CD4-positive, alpha-beta T cell treated with Interferon alpha-2 for 1 hour (primary cell): ENCODE measurements around the gene SEC24B.
"Not testable (repeated sequence)": the region's sequence is repeated elsewhere in the genome, so short reads cannot be mapped to it uniquely, and the experiment has no call there.

Experiments used
- DNase-seq, 2 donors: peaks; one replicate each; pipeline ENCODE4 v3.0.0-alpha.2; 2020 to 2022

SEC24B gene

GRCh38 chr4:109434007-109434971 lies 674 bp downstream of the SEC24B start:
- peak in 1 of 2 donors; percentile 12 for DNase-seq

- no peak for DNase-seq
Measured at GRCh38 chr4:109435635-109436034, 2.0 kb downstream of the SEC24B start.

GRCh38 chr4:109436504-109436903 lies 2.9 kb downstream of the SEC24B start:
- no peak for DNase-seq

GRCh38 chr4:109440948-109441347 lies 7.3 kb downstream of the SEC24B start:
- DNase-seq = no peak

GRCh38 chr4:109441862-109442458 lies 8.3 kb downstream of the SEC24B start:
- no peak for DNase-seq

GRCh38 chr4:109444182-109444844 lies 10.7 kb downstream of the SEC24B start:
- no peak for DNase-seq

- DNase-seq = no peak
Measured at GRCh38 chr4:109447278-109447677, 13.7 kb downstream of the SEC24B start.

- DNase-seq = no peak
Measured at GRCh38 chr4:109451544-109452273, 18.1 kb downstream of the SEC24B start.

GRCh38 chr4:109453110-109453509 lies 19.5 kb downstream of the SEC24B start:
- DNase-seq = not testable (repeated sequence)

- no peak for DNase-seq
Measured at GRCh38 chr4:109462297-109462696, 28.7 kb downstream of the SEC24B start.

- no peak for DNase-seq
Measured at GRCh38 chr4:109462802-109463201, 29.2 kb downstream of the SEC24B start.

- DNase-seq = no peak
Measured at GRCh38 chr4:109465069-109465468, 31.5 kb downstream of the SEC24B start.

- DNase-seq = no peak
Measured at GRCh38 chr4:109469915-109470314, 36.3 kb downstream of the SEC24B start.

- no peak for DNase-seq
Measured at GRCh38 chr4:109472343-109472761, 38.7 kb downstream of the SEC24B start.

- no peak for DNase-seq
Measured at GRCh38 chr4:109473824-109474223, 40.2 kb downstream of the SEC24B start.

GRCh38 chr4:109486007-109486406 lies 52.4 kb downstream of the SEC24B start:
- no peak for DNase-seq

- no peak for DNase-seq
Measured at GRCh38 chr4:109494563-109494962, 60.9 kb downstream of the SEC24B start.

- no peak for DNase-seq
Measured at GRCh38 chr4:109495514-109495913, 61.9 kb downstream of the SEC24B start.

GRCh38 chr4:109496875-109497274 lies 63.3 kb downstream of the SEC24B start:
- DNase-seq = no peak

GRCh38 chr4:109497511-109497910 lies 63.9 kb downstream of the SEC24B start:
- no peak for DNase-seq

GRCh38 chr4:109499513-109499912 lies 65.9 kb downstream of the SEC24B start:
- no peak for DNase-seq

- DNase-seq = no peak
Measured at GRCh38 chr4:109506890-109507289, 73.3 kb downstream of the SEC24B start.

GRCh38 chr4:109510687-109511086 lies 77.1 kb downstream of the SEC24B start:
- no peak for DNase-seq
